Measurements from ENCODE around the gene IL1RL2.
A peak's percentile ranks its signal among the peaks of the same experiment; 100 is the strongest.

Gene IL1RL2

GRCh38 chr2:102256874-102257462 is 70.1 kb downstream of the IL1RL2 start:
- Histone ChIP-seq H3K4me2 (ENCODE audit: low read depth, low read length) (0 out of 2 replicates have a peak overlapping the region, but pooled peaks have one; percentile 19), H3K4me1 (ENCODE audit: low read length) (no peaks in the 10 kb centered on the region), H3K9me3 (replicated peaks; ENCODE audit: insufficient read depth, low read length) (no peaks in the 10 kb centered on the region), H3K27ac (ENCODE audit: low read length) (no peak overlapping the region), H3K36me3 (replicated peaks; ENCODE audit: insufficient read depth, low read length) (no peaks in the 10 kb centered on the region), H3K27me3 (replicated peaks; ENCODE audit: insufficient read depth, low read length) (no peaks in the 10 kb centered on the region), H3K79me2 (ENCODE audit: low read length) (no peaks in the 10 kb centered on the region), H3K4me3 (ENCODE audit: low read length) (no peak overlapping the region), H2AFZ (ENCODE audit: low read length) (no peak overlapping the region), H3F3A (ENCODE audit: insufficient read depth, low read length) (no peaks in the 10 kb centered on the region), H3K9me2 (replicated peaks; ENCODE audit: insufficient read depth, low read length) (no peaks in the 10 kb centered on the region), H3K9ac (ENCODE audit: low read length) (no peak overlapping the region), H4K20me1 (ENCODE audit: insufficient read depth, low read length) (no peaks in the 10 kb centered on the region)
- TF ChIP-seq EZH2phosphoT487 (IDR thresholded peaks at IDR 0.05; ENCODE audit: low read length): no peak
- no peak for TF ChIP-seq CTCF (IDR thresholded peaks at IDR 0.05; ENCODE audit: low read length)
- TF ChIP-seq EZH2 (optimal IDR thresholded peaks at IDR 0.05; ENCODE audit: low read depth, low read length): no peak
- no peak for DNase-seq

- TF ChIP-seq EZH2 (optimal IDR thresholded peaks at IDR 0.05; ENCODE audit: low read depth, low read length): no peak
- no peak for TF ChIP-seq CTCF (IDR thresholded peaks at IDR 0.05; ENCODE audit: low read length)
- no peak for TF ChIP-seq EZH2phosphoT487 (IDR thresholded peaks at IDR 0.05; ENCODE audit: low read length)
- Histone ChIP-seq H3K4me2 (ENCODE audit: low read depth, low read length) (no peak overlapping the region), H3K79me2 (ENCODE audit: low read length) (no peaks in the 10 kb centered on the region), H3K4me1 (ENCODE audit: low read length) (no peaks in the 10 kb centered on the region), H3K36me3 (replicated peaks; ENCODE audit: insufficient read depth, low read length) (no peaks in the 10 kb centered on the region), H3K27ac (ENCODE audit: low read length) (no peak overlapping the region), H3K27me3 (replicated peaks; ENCODE audit: insufficient read depth, low read length) (no peaks in the 10 kb centered on the region), H3F3A (ENCODE audit: insufficient read depth, low read length) (no peaks in the 10 kb centered on the region), H3K4me3 (ENCODE audit: low read length) (no peak overlapping the region), H2AFZ (ENCODE audit: low read length) (no peak overlapping the region), H3K9me3 (replicated peaks; ENCODE audit: insufficient read depth, low read length) (no peaks in the 10 kb centered on the region), H3K9ac (ENCODE audit: low read length) (no peak overlapping the region), H3K9me2 (replicated peaks; ENCODE audit: insufficient read depth, low read length) (no peaks in the 10 kb centered on the region), H4K20me1 (ENCODE audit: insufficient read depth, low read length) (no peaks in the 10 kb centered on the region)
- no peak for DNase-seq
These were observed 71.2 kb downstream of the IL1RL2 start for GRCh38 chr2:102258025-102258385.

- H2AFZ ChIP-seq (ENCODE audit: low read length): no peak overlapping the region
- H3K4me2 ChIP-seq (ENCODE audit: low read depth, low read length): no peak overlapping the region
- H3K9me3 ChIP-seq (replicated peaks; ENCODE audit: insufficient read depth, low read length): no peaks in the 10 kb centered on the region
- TF ChIP-seq EZH2phosphoT487 (IDR thresholded peaks at IDR 0.05; ENCODE audit: low read length) (no peak), EZH2 (optimal IDR thresholded peaks at IDR 0.05; ENCODE audit: low read depth, low read length) (no peak), CTCF (IDR thresholded peaks at IDR 0.05; ENCODE audit: low read length) (no peak)
- no peaks in the 10 kb centered on the region for H3K9me2 ChIP-seq (replicated peaks; ENCODE audit: insufficient read depth, low read length)
- no peaks in the 10 kb centered on the region for H3F3A ChIP-seq (ENCODE audit: insufficient read depth, low read length)
- no peak overlapping the region for H3K4me3 ChIP-seq (ENCODE audit: low read length)
- no peaks in the 10 kb centered on the region for H3K27me3 ChIP-seq (replicated peaks; ENCODE audit: insufficient read depth, low read length)
- H4K20me1 ChIP-seq (ENCODE audit: insufficient read depth, low read length): no peaks in the 10 kb centered on the region
- H3K27ac ChIP-seq (ENCODE audit: low read length): no peak overlapping the region
- no peak overlapping the region for H3K9ac ChIP-seq (ENCODE audit: low read length)
- H3K79me2 ChIP-seq (ENCODE audit: low read length): no peaks in the 10 kb centered on the region
- no peaks in the 10 kb centered on the region for H3K4me1 ChIP-seq (ENCODE audit: low read length)
- no peak for DNase-seq
- H3K36me3 ChIP-seq (replicated peaks; ENCODE audit: insufficient read depth, low read length): no peaks in the 10 kb centered on the region
These were observed 71.7 kb downstream of the IL1RL2 start for GRCh38 chr2:102258386-102259074.
